ES-I3 (cell line): ENCODE measurements around the gene USP9X.
"Not testable (repeated sequence)": the region's sequence is repeated elsewhere in the genome, so short reads cannot be mapped to it uniquely, and the experiment has no call there.

ENCODE experiments used
- H3K36me3 ChIP-seq: 2 replicates; pipeline ENCODE4 v1.6.1; 2013; ENCODE audit warnings: mild to moderate bottlenecking, low read length, control low read depth, moderate library complexity; ENCODE audit not compliant: insufficient read depth
- H3K4me1 ChIP-seq: 2 replicates; pipeline ENCODE4 v1.6.1; 2013; ENCODE audit warnings: mild to moderate bottlenecking, control low read depth, low read length; ENCODE audit not compliant: insufficient read depth
- H3K9ac ChIP-seq: 2 replicates; pipeline ENCODE4 v1.6.1; 2013; ENCODE audit warnings: low read depth, mild to moderate bottlenecking, low read length, moderate library complexity
- H3K9me3 ChIP-seq: 2 replicates; pipeline ENCODE4 v1.6.1; 2013; ENCODE audit warnings: mild to moderate bottlenecking, low read length, moderate library complexity; ENCODE audit not compliant: control insufficient read depth, insufficient read depth

Gene USP9X

DNA sequence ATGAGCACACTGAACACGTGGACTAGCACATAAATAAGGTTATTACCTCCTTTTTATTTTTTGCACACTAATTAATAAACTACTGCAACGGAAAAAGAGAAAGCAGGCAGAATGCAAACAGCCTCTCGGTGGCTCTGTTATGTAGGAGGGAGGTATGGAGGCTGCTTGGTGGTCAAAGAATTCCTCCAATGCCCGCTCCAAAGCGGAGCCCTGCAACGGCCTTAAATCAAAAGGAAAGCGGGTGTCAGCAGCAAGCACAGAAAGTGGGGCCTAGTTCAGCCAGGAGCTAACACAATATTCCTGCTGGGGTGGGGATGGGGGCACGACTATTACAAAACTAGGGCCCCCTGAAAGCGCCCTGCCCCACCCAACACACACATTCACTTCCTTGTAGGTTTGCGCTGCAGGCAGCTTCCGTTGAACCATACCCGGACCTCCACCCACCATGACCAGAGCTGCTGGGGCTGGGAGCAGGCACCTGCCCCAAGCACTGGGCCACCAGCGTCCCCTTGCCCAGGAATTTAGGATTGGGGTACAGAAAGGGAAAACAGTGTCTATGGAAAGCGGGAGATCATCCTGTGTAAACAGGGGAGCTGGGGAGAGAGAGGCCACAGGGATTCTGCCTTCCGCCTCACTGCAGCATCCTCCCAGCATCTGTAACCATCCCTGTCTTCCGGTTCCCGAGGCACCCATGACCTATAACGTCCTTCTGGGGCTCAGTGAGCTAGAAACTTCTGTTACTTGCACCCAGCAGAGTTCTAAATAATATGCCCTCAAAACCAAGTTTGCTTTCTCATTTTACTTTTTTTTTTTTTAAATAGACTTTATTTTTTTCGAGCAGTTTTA, 191.6 kb downstream of the USP9X start:
- no peaks in the 10 kb centered on the region for H3K9me3 ChIP-seq
- H3K36me3 ChIP-seq = no peaks in the 10 kb centered on the region
- peak overlapping the region; percentile 72 for H3K9ac ChIP-seq
- no peaks in the 10 kb centered on the region for H3K4me1 ChIP-seq

GRCh38 chrX:41282307-41282706, 197.1 kb downstream of the USP9X start:
- not testable (repeated sequence) for H3K4me1 ChIP-seq, H3K9ac ChIP-seq, H3K9me3 ChIP-seq, H3K36me3 ChIP-seq

DNA sequence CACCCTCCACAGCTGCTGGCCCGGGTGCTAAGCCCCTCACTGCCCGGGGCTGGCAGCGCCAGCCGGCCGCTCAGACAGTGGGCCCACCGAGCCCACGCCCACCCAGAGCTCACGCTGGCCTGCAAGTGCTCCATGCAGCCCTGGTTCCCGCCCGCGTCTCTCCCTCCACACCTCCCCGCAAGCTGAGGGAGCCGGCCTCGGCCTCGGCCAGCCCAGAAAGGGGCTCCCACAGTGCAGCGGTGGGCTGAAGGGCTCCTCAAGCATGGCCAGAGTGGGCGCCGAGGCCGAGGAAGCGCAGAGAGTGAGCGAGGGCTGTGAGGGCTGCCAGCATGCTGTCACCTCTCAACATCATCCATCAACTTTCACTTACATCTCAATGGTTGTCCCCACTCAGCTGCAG, 200.7 kb downstream of the USP9X start:
- not testable (repeated sequence) for H3K9me3 ChIP-seq, H3K36me3 ChIP-seq, H3K4me1 ChIP-seq, H3K9ac ChIP-seq
